H1 (cell line): ENCODE data around the gene ZBTB20.

Source experiments
- KDM1A ChIP-seq: fragments of 200-600, 300-600 bp; sonication (generic); IDR thresholded peaks from 2 replicates; pipeline ENCODE4 v1.7.1; 2016; ENCODE audit warnings: mild to moderate bottlenecking, low read length, borderline replicate concordance
- POLR2A ChIP-seq, 2 experiments: IDR thresholded peaks; 1 replicate in 1 of 2; 2 replicates in 1 of 2; pipeline ENCODE4 v1.6.1; 2011; ENCODE audit warnings: low read depth in 2 of 2, low read length in 2 of 2, mild to moderate bottlenecking in 2 of 2; ENCODE audit errors: control extremely low read depth in 1 of 2
- TEAD4 ChIP-seq: IDR thresholded peaks from 2 replicates; pipeline ENCODE4 v1.6.1; 2012; ENCODE audit warnings: low read depth, low read length, inconsistent platforms, mixed read lengths
- TF ChIP-seq, protein P1 (sequence below): IDR thresholded peaks from 2 replicates; pipeline ENCODE4 v1.6.1; 2011; ENCODE audit warnings: low read length, improper control_type of control experiment
- TF ChIP-seq, protein P2 (sequence below), 3 experiments: IDR thresholded peaks; 1 replicate in 2 of 3; 2 replicates in 1 of 3; pipeline versions ENCODE4 v1.5.1 to v1.6.1; 2011; ENCODE audit warnings: low read length in 3 of 3, mild to moderate bottlenecking in 3 of 3, inconsistent platforms in 2 of 3, low read depth in 1 of 3, moderate library complexity in 1 of 3; ENCODE audit not compliant: insufficient read depth in 1 of 3; ENCODE audit errors: control extremely low read depth in 1 of 3

DNA sequence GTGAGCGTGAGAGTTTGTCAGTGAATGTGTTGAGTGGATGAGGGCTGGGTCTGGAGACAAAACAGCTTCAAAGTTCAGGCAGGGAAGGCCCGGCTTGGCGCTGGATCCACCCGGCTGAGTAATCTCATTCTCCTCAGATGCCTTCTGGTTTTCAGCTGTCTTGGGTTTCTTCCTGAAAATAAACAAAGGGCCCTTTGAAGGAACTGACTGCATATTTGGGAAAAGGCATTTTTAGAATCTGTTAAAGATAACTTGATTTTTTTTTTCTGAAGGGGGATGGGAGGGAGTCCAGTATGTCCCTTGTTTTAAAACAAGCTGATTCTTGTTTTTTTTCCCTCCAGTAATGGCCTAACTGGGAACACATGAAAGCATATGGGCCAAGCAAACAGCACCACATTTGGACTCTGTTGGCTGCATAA is 766.8 kb downstream of the ZBTB20 start:
- TF ChIP-seq, protein P1, sequence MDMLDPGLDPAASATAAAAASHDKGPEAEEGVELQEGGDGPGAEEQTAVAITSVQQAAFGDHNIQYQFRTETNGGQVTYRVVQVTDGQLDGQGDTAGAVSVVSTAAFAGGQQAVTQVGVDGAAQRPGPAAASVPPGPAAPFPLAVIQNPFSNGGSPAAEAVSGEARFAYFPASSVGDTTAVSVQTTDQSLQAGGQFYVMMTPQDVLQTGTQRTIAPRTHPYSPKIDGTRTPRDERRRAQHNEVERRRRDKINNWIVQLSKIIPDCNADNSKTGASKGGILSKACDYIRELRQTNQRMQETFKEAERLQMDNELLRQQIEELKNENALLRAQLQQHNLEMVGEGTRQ = no peak
- TF ChIP-seq, protein P2, sequence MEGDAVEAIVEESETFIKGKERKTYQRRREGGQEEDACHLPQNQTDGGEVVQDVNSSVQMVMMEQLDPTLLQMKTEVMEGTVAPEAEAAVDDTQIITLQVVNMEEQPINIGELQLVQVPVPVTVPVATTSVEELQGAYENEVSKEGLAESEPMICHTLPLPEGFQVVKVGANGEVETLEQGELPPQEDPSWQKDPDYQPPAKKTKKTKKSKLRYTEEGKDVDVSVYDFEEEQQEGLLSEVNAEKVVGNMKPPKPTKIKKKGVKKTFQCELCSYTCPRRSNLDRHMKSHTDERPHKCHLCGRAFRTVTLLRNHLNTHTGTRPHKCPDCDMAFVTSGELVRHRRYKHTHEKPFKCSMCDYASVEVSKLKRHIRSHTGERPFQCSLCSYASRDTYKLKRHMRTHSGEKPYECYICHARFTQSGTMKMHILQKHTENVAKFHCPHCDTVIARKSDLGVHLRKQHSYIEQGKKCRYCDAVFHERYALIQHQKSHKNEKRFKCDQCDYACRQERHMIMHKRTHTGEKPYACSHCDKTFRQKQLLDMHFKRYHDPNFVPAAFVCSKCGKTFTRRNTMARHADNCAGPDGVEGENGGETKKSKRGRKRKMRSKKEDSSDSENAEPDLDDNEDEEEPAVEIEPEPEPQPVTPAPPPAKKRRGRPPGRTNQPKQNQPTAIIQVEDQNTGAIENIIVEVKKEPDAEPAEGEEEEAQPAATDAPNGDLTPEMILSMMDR (IDR thresholded peaks at IDR 0.05; ENCODE audit: control extremely low read depth in 1 of 3, insufficient read depth in 1 of 3, low read depth in 1 of 3, low read length in 3 of 3) = no peak
- TF ChIP-seq POLR2A (IDR thresholded peaks at IDR 0.05; ENCODE audit: control extremely low read depth in 1 of 2, low read depth in 2 of 2, low read length in 2 of 2) (no peak), KDM1A (no peak), TEAD4 (no peak)
